ENCODE measurements around the gene PGBD1. TPM values are rescaled to one million over a fixed set of nuclear protein-coding genes. Genes with fewer than 3 reads are reported as not detected.

Gene PGBD1
- total and polyA plus RNA-seq, 2 donors (not counting 1 experiment from before 2014, with no cell fraction given) = 0.55 to 2.4 TPM

- H3K4me1 ChIP-seq (ENCODE audit: control insufficient read depth in 2 of 2, insufficient read depth in 2 of 2, low read length in 2 of 2) = peaks cover 7 to 9% of the 10 kb centered on the region in 2 donors
- no peak overlapping the region for H3K27ac Mint-ChIP-seq
- H3K36me3 ChIP-seq (replicated peaks in 1 of 2; ENCODE audit: control extremely low read depth in 1 of 2, control insufficient read depth in 1 of 2, extremely low read depth in 1 of 2, insufficient read depth in 2 of 2, low read length in 1 of 2) = peaks cover 9 to 17% of the 10 kb centered on the region in 2 experiments
- H3K4me1 Mint-ChIP-seq = peaks cover 9% of the 10 kb centered on the region
- intact Hi-C loops (cut with micrococcal nuclease) = loop anchor here (1.0 to 5.0 kb wide), 3 partner anchors 28 to 57 kb away; partner anchors contain the start of genes ZKSCAN4 and ZSCAN31
- ATAC-seq (ENCODE audit: low read depth) (no peak), DNase-seq (no peak)
- peak overlapping the region; percentile 83 for H3K4me2 ChIP-seq (replicated peaks; ENCODE audit: low read depth, low read length, poor library complexity, severe bottlenecking)
- peak overlapping the region; percentile 61 for H3K9ac ChIP-seq (ENCODE audit: low read length)
- no CpG with 5 or more reads among the region's 3 CpGs for WGBS (ENCODE audit: insufficient coverage)
- peak overlapping the region in 2 of 5 experiments; percentile 56 to 61 for H3K4me3 ChIP-seq (ENCODE audit: control extremely low read depth in 1 of 5, extremely low read depth in 1 of 5, insufficient read depth in 1 of 5, low read depth in 2 of 5, low read length in 4 of 5)
- peak overlapping the region; percentile 76 for H2AFZ ChIP-seq (ENCODE audit: insufficient read depth, low read depth, low read length, poor library complexity, severe bottlenecking)
- H3K4me3 Mint-ChIP-seq = peak overlapping the region; percentile 93
- POLR2A ChIA-PET = interaction anchor here (0.6 kb wide), 1 partner anchor 10 kb away, joined by 4 read pairs; no protein-coding TSS in a partner anchor
- H3K9me3 Mint-ChIP-seq (ENCODE audit: insufficient read depth) = no peaks in the 10 kb centered on the region
- CTCF ChIA-PET = interaction anchor here (2.2 to 3.4 kb wide), 2 partner anchors 14 to 75 kb away, joined by 9 to 14 read pairs; partner anchors contain the start of gene ZSCAN26
- H3K27ac ChIP-seq (ENCODE audit: low read length in 2 of 2) = no peak overlapping the region
- H3K79me2 ChIP-seq (ENCODE audit: control insufficient read depth, insufficient read depth, low read length) = no peaks in the 10 kb centered on the region
- H3K27me3 Mint-ChIP-seq = peaks cover 19% of the 10 kb centered on the region
- peaks cover 0 to 16% (median 11%) of the 10 kb centered on the region in 4 experiments for H3K27me3 ChIP-seq (replicated peaks in 1 of 4; ENCODE audit: control extremely low read depth in 1 of 4, control insufficient read depth in 3 of 4, insufficient read depth in 4 of 4, low read length in 3 of 4)
- H3K9me3 ChIP-seq (ENCODE audit: control extremely low read depth in 1 of 3, control insufficient read depth in 2 of 3, insufficient read depth in 1 of 3, low read length in 2 of 3) = no peaks in the 10 kb centered on the region
- TF ChIP-seq CTCF (IDR thresholded peaks at IDR 0.05) = no peak
- no peak for TF ChIP-seq EZH2 (IDR thresholded peaks at IDR 0.05; ENCODE audit: borderline replicate concordance, insufficient read depth, low read depth, low read length, poor library complexity, severe bottlenecking)
- H4K20me1 ChIP-seq (ENCODE audit: control insufficient read depth, insufficient read depth, low read length, poor library complexity, severe bottlenecking) = no peaks in the 10 kb centered on the region
These were observed 631 bp upstream of the PGBD1 start for GRCh38 chr6:28280595-28281287.

GRCh38 chr6:28282926-28283325 is 1.6 kb downstream of the PGBD1 start:
- H4K20me1 ChIP-seq (ENCODE audit: control insufficient read depth, insufficient read depth, low read length, poor library complexity, severe bottlenecking) = no peaks in the 10 kb centered on the region
- intact Hi-C loops (cut with micrococcal nuclease) = loop anchor here (5.0 kb wide), 2 partner anchors 46 to 54 kb away; partner anchors contain the start of gene ZSCAN31
- no peaks in the 10 kb centered on the region for H3K79me2 ChIP-seq (ENCODE audit: control insufficient read depth, insufficient read depth, low read length)
- no peak overlapping the region for H3K9ac ChIP-seq (ENCODE audit: low read length)
- Mint-ChIP-seq H3K4me3 (peak overlapping the region; percentile 21), H3K27ac (no peak overlapping the region), H3K9me3 (ENCODE audit: insufficient read depth) (no peaks in the 10 kb centered on the region), H3K27me3 (peaks cover 19% of the 10 kb centered on the region), H3K4me1 (peaks cover 9% of the 10 kb centered on the region)
- H3K36me3 ChIP-seq (replicated peaks in 1 of 2; ENCODE audit: control extremely low read depth in 1 of 2, control insufficient read depth in 1 of 2, extremely low read depth in 1 of 2, insufficient read depth in 2 of 2, low read length in 1 of 2) = no peaks in the 10 kb centered on the region
- H3K9me3 ChIP-seq (ENCODE audit: control extremely low read depth in 1 of 3, control insufficient read depth in 2 of 3, insufficient read depth in 1 of 3, low read length in 2 of 3) = no peaks in the 10 kb centered on the region
- H3K27me3 ChIP-seq (replicated peaks in 1 of 4; ENCODE audit: control extremely low read depth in 1 of 4, control insufficient read depth in 3 of 4, insufficient read depth in 4 of 4, low read length in 3 of 4) = peaks cover 0 to 16% (median 11%) of the 10 kb centered on the region in 4 experiments
- DNase-seq = no peak
- H2AFZ ChIP-seq (ENCODE audit: insufficient read depth, low read depth, low read length, poor library complexity, severe bottlenecking) = no peak overlapping the region
- no peak overlapping the region for H3K4me3 ChIP-seq (ENCODE audit: control extremely low read depth in 1 of 5, extremely low read depth in 1 of 5, insufficient read depth in 1 of 5, low read depth in 2 of 5, low read length in 4 of 5)
- ATAC-seq (ENCODE audit: low read depth) = no peak
- no peak overlapping the region for H3K27ac ChIP-seq (ENCODE audit: low read length in 2 of 2)
- ChIA-PET POLR2A (no interaction called here), CTCF (interaction anchor here (1.6 kb wide), 1 partner anchor 73 kb away, joined by 6 read pairs; no protein-coding TSS in a partner anchor)
- TF ChIP-seq EZH2 (IDR thresholded peaks at IDR 0.05; ENCODE audit: borderline replicate concordance, insufficient read depth, low read depth, low read length, poor library complexity, severe bottlenecking) = no peak
- WGBS (ENCODE audit: insufficient coverage) = 100% methylated on average over 2 of the region's 2 CpGs
- no peak overlapping the region for H3K4me2 ChIP-seq (replicated peaks; ENCODE audit: low read depth, low read length, poor library complexity, severe bottlenecking)
- peaks cover 7 to 9% of the 10 kb centered on the region in 2 donors for H3K4me1 ChIP-seq (ENCODE audit: control insufficient read depth in 2 of 2, insufficient read depth in 2 of 2, low read length in 2 of 2)

All from B cell (primary cell).